GM10266 (cell line): ENCODE measurements around the gene CACFD1.
A peak's percentile ranks its signal among the peaks of the same experiment; 100 is the strongest.

Experiments used
- DNase-seq: peaks from one replicate; pipeline ENCODE4 v3.0.0; 2012; ENCODE audit errors: extremely low spot score
- CTCF ChIP-seq: IDR thresholded peaks from 2 replicates; pipeline ENCODE4 v1.5.1; 2012; ENCODE audit warnings: mild to moderate bottlenecking, low read depth; ENCODE audit not compliant: control insufficient read depth, insufficient read depth; ENCODE audit errors: missing control alignments

CACFD1 gene

GRCh38 chr9:133458643-133459312 lies 1.0 kb upstream of the CACFD1 start:
- no peak for TF ChIP-seq CTCF
- DNase-seq, result no peak

GRCh38 chr9:133460405-133461175 lies 812 bp downstream of the CACFD1 start:
- DNase-seq, result peak; percentile 79
- TF ChIP-seq CTCF, result no peak

- no peak for DNase-seq
- TF ChIP-seq CTCF, result peak; percentile 19
These were observed 2.2 kb downstream of the CACFD1 start for GRCh38 chr9:133461975-133462374.

GRCh38 chr9:133463234-133463863 lies 3.6 kb downstream of the CACFD1 start:
- no peak for DNase-seq
- no peak for TF ChIP-seq CTCF

- DNase-seq, result no peak
- TF ChIP-seq CTCF, result no peak
These were observed 4.3 kb downstream of the CACFD1 start for GRCh38 chr9:133463864-133464615.

- DNase-seq, result no peak
- TF ChIP-seq CTCF, result no peak
These were observed 4.9 kb downstream of the CACFD1 start for GRCh38 chr9:133464638-133465037.
